Fibroblast of lung (primary cell): Measurements from ENCODE around the gene ADD3.

Experiments used
- EZH2 ChIP-seq: IDR thresholded peaks from 2 replicates; pipeline ENCODE4 v1.5.1; 2012; ENCODE audit warnings: low read length, control low read depth, mild to moderate bottlenecking; ENCODE audit errors: missing control alignments
- TF ChIP-seq, protein P1 (sequence below), 2 donors: IDR thresholded peaks in 1 of 2; conservative IDR thresholded peaks in 1 of 2; 1 replicate in 1 of 2; 2 replicates in 1 of 2; pipeline ENCODE4 v1.5.1; 2011 to 2012; ENCODE audit warnings: low read length in 2 of 2, control low read depth in 1 of 2, inconsistent platforms in 1 of 2, low read depth in 1 of 2, mild to moderate bottlenecking in 1 of 2

DNA sequence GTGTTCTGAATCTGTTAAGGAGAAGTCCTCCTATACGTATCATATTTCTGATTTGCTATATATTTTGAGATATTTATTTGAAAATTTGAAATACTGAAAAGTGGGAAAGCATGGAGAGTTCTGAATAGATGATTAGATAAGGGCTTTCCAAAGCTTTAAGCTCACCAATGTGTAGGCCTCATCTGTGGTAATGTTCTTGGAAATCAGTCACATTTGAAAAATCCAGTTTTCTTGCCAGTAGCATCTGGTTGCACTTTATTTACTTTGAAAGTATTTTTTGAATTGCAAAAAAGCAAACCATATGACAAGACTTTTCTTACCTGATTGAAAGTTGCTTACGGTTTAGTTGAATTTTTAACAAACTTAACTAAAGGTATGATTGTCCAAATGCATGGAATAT is 21.7 kb downstream of the ADD3 start:
- TF ChIP-seq, protein P1, sequence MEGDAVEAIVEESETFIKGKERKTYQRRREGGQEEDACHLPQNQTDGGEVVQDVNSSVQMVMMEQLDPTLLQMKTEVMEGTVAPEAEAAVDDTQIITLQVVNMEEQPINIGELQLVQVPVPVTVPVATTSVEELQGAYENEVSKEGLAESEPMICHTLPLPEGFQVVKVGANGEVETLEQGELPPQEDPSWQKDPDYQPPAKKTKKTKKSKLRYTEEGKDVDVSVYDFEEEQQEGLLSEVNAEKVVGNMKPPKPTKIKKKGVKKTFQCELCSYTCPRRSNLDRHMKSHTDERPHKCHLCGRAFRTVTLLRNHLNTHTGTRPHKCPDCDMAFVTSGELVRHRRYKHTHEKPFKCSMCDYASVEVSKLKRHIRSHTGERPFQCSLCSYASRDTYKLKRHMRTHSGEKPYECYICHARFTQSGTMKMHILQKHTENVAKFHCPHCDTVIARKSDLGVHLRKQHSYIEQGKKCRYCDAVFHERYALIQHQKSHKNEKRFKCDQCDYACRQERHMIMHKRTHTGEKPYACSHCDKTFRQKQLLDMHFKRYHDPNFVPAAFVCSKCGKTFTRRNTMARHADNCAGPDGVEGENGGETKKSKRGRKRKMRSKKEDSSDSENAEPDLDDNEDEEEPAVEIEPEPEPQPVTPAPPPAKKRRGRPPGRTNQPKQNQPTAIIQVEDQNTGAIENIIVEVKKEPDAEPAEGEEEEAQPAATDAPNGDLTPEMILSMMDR (conservative IDR thresholded peaks at IDR 0.05 in 1 of 2, IDR thresholded peaks at IDR 0.05 in 1 of 2; ENCODE audit: low read depth in 1 of 2, low read length in 2 of 2), result no peak
- TF ChIP-seq EZH2, result no peak
